ENCODE results near the gene VEPH1. TPM values are rescaled to one million over a fixed set of nuclear protein-coding genes. Genes with fewer than 3 reads are reported as not detected.

VEPH1 gene
- total RNA-seq, 1 experiment from 2014 or later: 7.7 TPM

- Histone ChIP-seq H3K9me3 (ENCODE audit: control insufficient read depth, low read depth, low read length) (no peaks in the 10 kb centered on the region), H3T11ph (ENCODE audit: low read length) (no peak overlapping the region), H3K4ac (ENCODE audit: low read depth, low read length) (no peak overlapping the region), H3K56ac (ENCODE audit: insufficient read length, low read depth, low read length) (no peak overlapping the region), H3K23ac (ENCODE audit: insufficient read length, low read depth, low read length) (no peak overlapping the region), H4K8ac (replicated peaks; ENCODE audit: insufficient read length, low read depth, low read length) (no peak overlapping the region), H3K14ac (ENCODE audit: insufficient read depth, low read length) (no peak overlapping the region), H2BK120ac (ENCODE audit: low read depth, low read length, poor library complexity, severe bottlenecking) (no peak overlapping the region), H2BK12ac (ENCODE audit: insufficient read length, low read depth, low read length) (no peak overlapping the region), H4K20me1 (ENCODE audit: control insufficient read depth, insufficient read depth, insufficient read length) (no peaks in the 10 kb centered on the region), H4K5ac (ENCODE audit: insufficient read length, low read depth, low read length) (no peak overlapping the region), H3K27ac (ENCODE audit: insufficient read length, low read depth, low read length) (no peak overlapping the region), H3K79me2 (ENCODE audit: insufficient read depth, low read length) (no peaks in the 10 kb centered on the region), H2BK20ac (ENCODE audit: low read depth, low read length, poor library complexity, severe bottlenecking) (no peak overlapping the region), H3K79me1 (ENCODE audit: insufficient read depth, low read depth, low read length, poor library complexity, severe bottlenecking) (no peaks in the 10 kb centered on the region), H4K91ac (ENCODE audit: insufficient read length, low read depth, low read length) (no peak overlapping the region), H2BK5ac (ENCODE audit: insufficient read length, low read length) (no peak overlapping the region), H3K18ac (ENCODE audit: insufficient read length, low read depth, low read length) (no peak overlapping the region), H3K4me2 (ENCODE audit: insufficient read depth, insufficient read length, low read length) (no peak overlapping the region), H3K9ac (ENCODE audit: extremely low read depth, insufficient read length, low read length) (no peak overlapping the region), H3K27me3 (ENCODE audit: insufficient read depth, low read length) (no peaks in the 10 kb centered on the region), H3K23me2 (ENCODE audit: insufficient read length, low read depth, low read length, poor library complexity, severe bottlenecking) (no peaks in the 10 kb centered on the region), H3K4me1 (ENCODE audit: insufficient read depth, low read length) (no peaks in the 10 kb centered on the region), H2BK15ac (ENCODE audit: low read depth, low read length) (no peak overlapping the region), H2AK5ac (ENCODE audit: insufficient read length, low read length) (no peak overlapping the region), H2AFZ (ENCODE audit: low read length) (no peak overlapping the region)
- Mint-ChIP-seq H3K27me3 (ENCODE audit: low read depth) (no peaks in the 10 kb centered on the region), H3K9me3 (no peaks in the 10 kb centered on the region), H3K27ac (peak overlapping the region in 1 of 3 experiments; percentile 56; a peak in 1 of 7 replicates), H3K36me3 (ENCODE audit: insufficient read depth in 1 of 3, low read depth in 3 of 3) (no peaks in the 10 kb centered on the region), H3K4me1 (peaks cover 4 to 5% of the 10 kb centered on the region in 2 experiments; a peak in 1 of 4 replicates), H3K4me3 (no peak overlapping the region)
- TF ChIP-seq CTCF (conservative IDR thresholded peaks at IDR 0.05): no peak
- DNase-seq: no peak
- WGBS (ENCODE audit: extremely low coverage, insufficient read length, low lambda C conversion rate): no CpG with 5 or more reads among the region's 3 CpGs
These were observed 38.9 kb downstream of the VEPH1 start for GRCh38 chr3:157464321-157464720.
